ENCODE measurements around the gene KRTAP10-5. TPM values are rescaled to one million over a fixed set of nuclear protein-coding genes. Genes with fewer than 3 reads are reported as not detected.
A peak's percentile ranks its signal among the peaks of the same experiment; 100 is the strongest.
"Not testable (repeated sequence)": the region's sequence is repeated elsewhere in the genome, so short reads cannot be mapped to it uniquely, and the experiment has no call there.

The KRTAP10-5 gene
- total RNA-seq, 2 donors from 2014 or later: not detected

- H3K27me3 Mint-ChIP-seq: peaks cover 12% of the 10 kb centered on the region
- H3K36me3 Mint-ChIP-seq (ENCODE audit: low read depth): peaks cover 4% of the 10 kb centered on the region
- H3K27ac Mint-ChIP-seq: no peak overlapping the region
- no peak overlapping the region for H3K4me3 Mint-ChIP-seq
- H3K9me3 ChIP-seq (ENCODE audit: control insufficient read depth, low read length, poor library complexity, severe bottlenecking): peaks cover 2% of the 10 kb centered on the region
- ATAC-seq: no peak
- H3K4me1 Mint-ChIP-seq: peaks cover 7% of the 10 kb centered on the region
- no peak for DNase-seq
Observed at GRCh38 chr21:44603109-44603875, 22.9 kb upstream of the KRTAP10-5 start.

GRCh38 chr21:44602463-44602850 lies 22.1 kb upstream of the KRTAP10-5 start:
- DNase-seq (no peak), ATAC-seq (no peak)
- Mint-ChIP-seq H3K27me3 (peaks cover 12% of the 10 kb centered on the region), H3K4me3 (no peak overlapping the region), H3K4me1 (peaks cover 7% of the 10 kb centered on the region), H3K27ac (no peak overlapping the region), H3K36me3 (ENCODE audit: low read depth) (peaks cover 4% of the 10 kb centered on the region)
- peaks cover 2% of the 10 kb centered on the region for H3K9me3 ChIP-seq (ENCODE audit: control insufficient read depth, low read length, poor library complexity, severe bottlenecking)

- Mint-ChIP-seq H3K27me3 (peaks cover 12% of the 10 kb centered on the region), H3K36me3 (ENCODE audit: low read depth) (peaks cover 4% of the 10 kb centered on the region), H3K4me3 (no peak overlapping the region), H3K27ac (no peak overlapping the region), H3K4me1 (peaks cover 7% of the 10 kb centered on the region)
- ATAC-seq (no peak), DNase-seq (no peak)
- H3K9me3 ChIP-seq (ENCODE audit: control insufficient read depth, low read length, poor library complexity, severe bottlenecking): peaks cover 2% of the 10 kb centered on the region
Observed at GRCh38 chr21:44601596-44602462, 21.4 kb upstream of the KRTAP10-5 start.

GRCh38 chr21:44601091-44601490 lies 20.7 kb upstream of the KRTAP10-5 start:
- H3K4me3 Mint-ChIP-seq; ATAC-seq; H3K27ac Mint-ChIP-seq; H3K4me1 Mint-ChIP-seq; DNase-seq; H3K9me3 ChIP-seq (ENCODE audit: control insufficient read depth, low read length, poor library complexity, severe bottlenecking); H3K36me3 Mint-ChIP-seq (ENCODE audit: low read depth): not testable (repeated sequence)
- H3K27me3 Mint-ChIP-seq: peaks cover 12% of the 10 kb centered on the region

- not testable (repeated sequence) for H3K27ac Mint-ChIP-seq, H3K4me1 Mint-ChIP-seq, H3K4me3 Mint-ChIP-seq
Observed at GRCh38 chr21:44600118-44600978, 19.9 kb upstream of the KRTAP10-5 start, which contains the start of gene KRTAP10-7. Gene KRTAP10-7, plus strand, starts transcription at chr21:44600597. Its CDS starts 25 bp downstream, at chr21:44600622.

DNA sequence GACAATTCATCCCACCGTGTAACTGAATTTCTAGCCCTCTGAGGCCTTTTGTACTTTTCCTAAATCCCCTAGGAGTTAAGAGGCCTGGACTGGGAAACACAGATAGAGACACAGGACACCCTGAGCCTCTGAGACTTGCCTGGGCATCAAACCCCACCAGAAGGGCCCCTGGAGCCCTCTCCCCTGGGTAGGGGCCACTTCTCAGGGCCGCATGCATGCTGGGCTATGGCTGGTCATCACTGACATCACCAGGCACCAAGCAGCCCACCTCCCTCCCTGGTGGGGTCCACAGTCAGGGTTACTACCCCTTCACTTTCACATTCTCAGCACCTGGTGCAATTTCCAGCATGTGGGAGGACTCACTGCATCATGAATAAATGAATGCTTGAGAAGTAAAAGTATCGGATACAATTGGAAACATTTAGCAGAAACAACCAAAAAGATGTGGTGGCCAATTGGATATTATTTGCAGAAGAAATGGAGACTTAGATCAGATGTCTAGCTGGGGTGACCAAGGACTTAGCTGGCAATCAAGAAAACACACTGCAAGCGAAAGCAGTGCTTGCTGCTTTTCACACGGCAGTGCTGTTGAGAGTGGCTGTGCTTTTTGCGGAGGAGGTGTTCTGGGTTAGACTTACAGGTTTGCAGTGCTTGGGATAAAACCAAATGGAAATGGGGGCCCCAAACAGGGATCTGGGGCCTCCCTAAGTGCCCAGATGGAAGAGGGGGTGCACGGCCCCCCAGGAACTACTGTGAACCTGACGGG lies 19.0 kb upstream of the KRTAP10-5 start:
- H3K4me3 Mint-ChIP-seq: no peak overlapping the region
- no peak overlapping the region for H3K27ac Mint-ChIP-seq
- DNase-seq: no peak
- H3K27me3 Mint-ChIP-seq: peaks cover 12% of the 10 kb centered on the region
- peaks cover 4% of the 10 kb centered on the region for H3K36me3 Mint-ChIP-seq (ENCODE audit: low read depth)
- no peaks in the 10 kb centered on the region for H3K9me3 ChIP-seq (ENCODE audit: control insufficient read depth, low read length, poor library complexity, severe bottlenecking)
- ATAC-seq: no peak
- peaks cover 13% of the 10 kb centered on the region for H3K4me1 Mint-ChIP-seq

More at GRCh38 chr21:44600118-44600978, 19.9 kb upstream of the KRTAP10-5 start, which contains the start of gene KRTAP10-7:
- H3K36me3 Mint-ChIP-seq (ENCODE audit: low read depth); H3K9me3 ChIP-seq (ENCODE audit: control insufficient read depth, low read length, poor library complexity, severe bottlenecking); ATAC-seq; DNase-seq: not testable (repeated sequence)
- H3K27me3 Mint-ChIP-seq: peaks cover 12% of the 10 kb centered on the region

DNA sequence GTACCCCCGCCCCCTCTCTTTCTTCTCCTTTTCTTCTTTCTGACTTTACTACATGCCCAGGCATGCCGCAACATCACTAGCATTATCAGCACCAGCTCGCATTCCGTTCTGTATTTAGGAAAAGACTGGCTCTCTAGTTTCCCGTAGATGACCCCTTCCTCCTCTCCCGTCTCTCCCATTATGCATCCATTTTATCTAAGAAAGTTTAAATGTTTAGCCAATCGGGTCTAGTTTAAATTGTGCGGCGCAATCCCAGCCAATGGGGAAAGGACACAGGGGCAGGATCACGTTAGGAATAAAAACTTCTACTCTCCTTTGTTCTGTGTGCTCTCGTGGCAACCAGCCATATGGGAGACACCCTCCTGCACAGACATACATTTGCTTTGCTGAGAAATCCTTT lies 17.7 kb upstream of the KRTAP10-5 start:
- no peak for ATAC-seq
- peaks cover 4% of the 10 kb centered on the region for H3K36me3 Mint-ChIP-seq (ENCODE audit: low read depth)
- no peak overlapping the region for H3K27ac Mint-ChIP-seq
- H3K27me3 Mint-ChIP-seq: peaks cover 12% of the 10 kb centered on the region
- no peaks in the 10 kb centered on the region for H3K9me3 ChIP-seq (ENCODE audit: control insufficient read depth, low read length, poor library complexity, severe bottlenecking)
- peaks cover 13% of the 10 kb centered on the region for H3K4me1 Mint-ChIP-seq
- DNase-seq: no peak
- no peak overlapping the region for H3K4me3 Mint-ChIP-seq

DNA sequence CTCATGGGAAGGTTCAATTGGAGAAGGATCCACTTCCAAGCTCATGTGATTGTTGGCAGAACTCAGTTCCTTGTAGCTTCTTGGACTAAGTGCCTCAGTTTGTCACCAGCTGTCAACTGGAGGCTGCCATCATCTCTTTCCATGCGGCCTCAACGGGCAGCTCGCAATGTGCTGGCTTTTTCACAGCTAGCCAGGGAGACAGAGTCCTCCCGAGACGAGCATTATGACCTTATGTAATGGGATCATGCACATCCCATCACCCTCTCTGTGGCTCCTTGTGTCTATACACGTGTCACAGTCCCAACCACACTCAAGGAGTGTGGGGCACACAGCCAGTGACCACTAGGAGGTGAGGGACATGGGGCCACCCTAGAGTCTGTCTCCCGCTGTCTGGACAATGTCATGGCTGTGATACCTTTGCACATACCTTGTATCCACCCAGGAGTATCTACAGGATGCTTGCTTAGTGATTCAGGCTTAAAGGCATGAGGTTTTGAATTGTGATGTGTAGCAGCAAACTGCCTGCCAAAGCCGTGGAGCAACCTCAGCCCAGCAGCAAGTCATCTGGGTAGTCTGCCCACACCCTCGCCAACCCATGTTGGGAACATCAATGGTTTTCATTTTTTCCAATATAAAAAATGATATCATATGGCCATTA lies 15.8 kb upstream of the KRTAP10-5 start:
- peaks cover 9% of the 10 kb centered on the region for H3K27me3 Mint-ChIP-seq
- peaks cover 8% of the 10 kb centered on the region for H3K4me1 Mint-ChIP-seq
- H3K9me3 ChIP-seq (ENCODE audit: control insufficient read depth, low read length, poor library complexity, severe bottlenecking): no peaks in the 10 kb centered on the region
- H3K4me3 Mint-ChIP-seq: no peak overlapping the region
- peaks cover 2% of the 10 kb centered on the region for H3K36me3 Mint-ChIP-seq (ENCODE audit: low read depth)
- no peak overlapping the region for H3K27ac Mint-ChIP-seq
- no peak for DNase-seq
- ATAC-seq: no peak

- DNase-seq: no peak
- no peak for ATAC-seq
- peaks cover 5% of the 10 kb centered on the region for H3K27me3 Mint-ChIP-seq
- peaks cover 8% of the 10 kb centered on the region for H3K4me1 Mint-ChIP-seq
- H3K9me3 ChIP-seq (ENCODE audit: control insufficient read depth, low read length, poor library complexity, severe bottlenecking): no peaks in the 10 kb centered on the region
- peaks cover 2% of the 10 kb centered on the region for H3K36me3 Mint-ChIP-seq (ENCODE audit: low read depth)
- no peak overlapping the region for H3K4me3 Mint-ChIP-seq
- H3K27ac Mint-ChIP-seq: peak overlapping the region; percentile 79
Observed at GRCh38 chr21:44595524-44595923, 15.1 kb upstream of the KRTAP10-5 start.

DNA sequence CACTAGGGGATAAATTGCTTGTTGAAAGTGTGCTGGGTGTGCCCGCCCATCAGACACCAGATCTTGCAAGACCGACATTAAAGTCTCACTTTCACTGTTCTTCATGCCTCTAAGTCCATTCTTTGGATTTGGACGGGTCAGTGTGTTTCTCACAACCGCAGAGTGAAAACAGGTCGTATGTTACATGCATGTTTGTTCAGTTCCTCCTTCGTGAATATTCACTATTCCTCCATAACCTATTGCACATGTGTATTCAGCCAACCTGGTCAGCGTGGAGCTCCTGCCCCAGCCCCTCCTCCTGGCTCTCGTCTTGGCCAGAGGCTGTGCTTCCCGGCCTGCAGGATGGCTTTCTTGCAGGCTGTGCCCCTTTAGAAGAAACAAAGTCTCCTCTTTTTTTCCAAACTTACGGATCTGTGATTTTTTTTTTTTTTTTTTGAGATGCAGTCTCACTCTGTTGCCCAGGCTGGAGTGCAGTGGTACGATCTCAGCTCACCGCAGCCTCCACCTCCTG lies 14.1 kb upstream of the KRTAP10-5 start:
- no peak for DNase-seq
- ATAC-seq: no peak
- H3K9me3 ChIP-seq (ENCODE audit: control insufficient read depth, low read length, poor library complexity, severe bottlenecking): no peaks in the 10 kb centered on the region
- Mint-ChIP-seq H3K4me1 (peaks cover 5% of the 10 kb centered on the region), H3K27ac (peak overlapping the region; percentile 79), H3K4me3 (no peak overlapping the region), H3K27me3 (peaks cover 12% of the 10 kb centered on the region), H3K36me3 (ENCODE audit: low read depth) (peaks cover 2% of the 10 kb centered on the region)

DNA sequence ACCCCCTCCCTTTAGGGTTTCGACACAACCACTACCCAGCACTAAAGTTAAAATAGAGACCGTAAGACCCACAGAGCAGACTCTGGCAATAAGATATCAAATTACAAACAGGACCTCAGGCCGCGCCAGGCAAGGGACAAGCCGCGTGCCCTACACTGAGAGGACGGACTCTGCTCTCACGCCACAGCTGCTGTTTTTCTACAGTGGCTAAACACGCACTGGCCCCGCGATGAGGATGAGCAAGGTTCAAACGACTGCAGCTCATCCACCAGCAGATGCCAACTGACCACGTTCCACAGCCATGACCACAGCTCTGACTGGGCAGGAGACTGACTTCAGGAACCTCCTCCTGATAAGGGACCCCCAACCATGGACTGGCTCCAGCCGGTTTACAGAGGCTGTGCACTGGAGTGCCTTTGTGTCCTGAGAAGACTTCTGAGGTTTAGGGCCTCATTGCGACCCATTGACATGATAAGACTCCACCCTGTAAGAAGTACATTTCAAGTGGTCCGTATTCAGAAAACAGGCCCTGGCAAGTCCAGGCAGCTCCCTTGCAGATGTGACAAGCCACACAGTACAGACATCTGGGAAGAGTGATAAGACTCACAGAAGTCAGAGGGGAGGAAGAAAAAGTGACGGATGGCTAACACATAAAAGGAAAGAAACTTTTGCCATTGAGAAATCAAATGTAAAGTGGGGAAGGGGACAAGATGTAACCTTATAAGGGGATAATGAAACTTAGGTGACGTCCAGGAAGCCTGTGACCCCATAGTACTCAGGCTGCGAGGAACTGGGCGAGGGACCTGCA lies 13.4 kb upstream of the KRTAP10-5 start:
- DNase-seq: no peak
- H3K27ac Mint-ChIP-seq: peak overlapping the region; percentile 24

More for the DNA sequence above, 13.4 kb upstream of the KRTAP10-5 start:
- Mint-ChIP-seq H3K4me3 (no peak overlapping the region), H3K4me1 (peaks cover 5% of the 10 kb centered on the region), H3K27me3 (peaks cover 15% of the 10 kb centered on the region), H3K36me3 (ENCODE audit: low read depth) (peaks cover 2% of the 10 kb centered on the region)
- H3K9me3 ChIP-seq (ENCODE audit: control insufficient read depth, low read length, poor library complexity, severe bottlenecking): no peaks in the 10 kb centered on the region
- ATAC-seq: no peak
